GM12865 (cell line): ENCODE data around the gene IGFL2.

Source experiments
- DNase-seq: peaks from one replicate; pipeline ENCODE4 v3.0.0; 2010; ENCODE audit warnings: low read depth
- H3K4me3 ChIP-seq: 2 replicates; pipeline ENCODE4 v1.5.1; 2011; ENCODE audit warnings: mild to moderate bottlenecking, low read depth, low read length, control low read depth
- CTCF ChIP-seq: IDR thresholded peaks from 2 replicates; pipeline ENCODE4 v1.5.1; 2011; ENCODE audit warnings: low read length, control low read depth, low read depth, inconsistent platforms; ENCODE audit not compliant: insufficient read depth; ENCODE audit errors: missing control alignments

The IGFL2 gene

GRCh38 chr19:46196410-46197124, 48.5 kb downstream of the IGFL2 start:
- no peak for DNase-seq
- H3K4me3 ChIP-seq, result no peak overlapping the region
- TF ChIP-seq CTCF, result no peak

DNA sequence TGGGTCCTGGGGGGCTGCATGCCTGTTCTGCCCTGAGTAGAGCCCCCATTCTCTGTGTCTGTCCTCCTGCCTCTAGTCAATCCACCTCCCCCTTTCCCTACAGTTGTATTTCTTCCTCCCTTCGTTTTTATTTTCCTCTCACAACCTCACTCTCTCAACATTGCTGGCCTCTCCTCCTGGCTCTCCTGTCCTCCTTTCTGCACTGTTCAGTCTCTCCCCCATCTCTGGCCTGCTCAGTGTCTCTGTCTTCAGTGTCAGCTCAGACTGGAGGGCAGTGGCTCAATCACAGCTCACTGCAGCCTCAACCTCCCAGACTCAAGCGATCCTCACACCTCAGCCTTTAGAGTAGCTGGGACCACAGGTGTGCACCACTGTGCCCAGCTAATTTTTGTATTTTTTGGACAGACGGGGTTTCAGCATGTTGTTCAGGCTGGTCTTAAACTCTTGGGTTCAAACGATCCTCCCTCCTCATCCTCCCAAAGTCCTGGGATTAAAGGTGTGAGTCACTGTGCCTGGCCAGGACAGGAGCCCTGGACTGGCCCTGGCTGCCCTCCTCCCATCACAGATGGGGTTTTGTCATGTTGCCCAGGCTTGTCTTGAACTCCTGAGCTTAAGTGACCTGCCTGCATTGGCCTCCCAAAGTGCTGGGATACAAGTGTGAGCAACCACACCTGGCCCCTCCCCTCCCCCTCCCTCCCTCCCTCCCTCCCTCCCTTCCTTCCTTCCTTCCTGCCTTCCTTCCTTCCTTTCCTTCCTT, 49.5 kb downstream of the IGFL2 start:
- no peak for DNase-seq
- no peak for TF ChIP-seq CTCF
- no peak overlapping the region for H3K4me3 ChIP-seq

- no peak overlapping the region for H3K4me3 ChIP-seq
- DNase-seq, result no peak
- TF ChIP-seq CTCF, result no peak
Observed at GRCh38 chr19:46198756-46199155, 50.7 kb downstream of the IGFL2 start.

GRCh38 chr19:46201454-46202310, 53.6 kb downstream of the IGFL2 start:
- no peak for DNase-seq
- TF ChIP-seq CTCF, result no peak
- H3K4me3 ChIP-seq, result no peak overlapping the region

DNA sequence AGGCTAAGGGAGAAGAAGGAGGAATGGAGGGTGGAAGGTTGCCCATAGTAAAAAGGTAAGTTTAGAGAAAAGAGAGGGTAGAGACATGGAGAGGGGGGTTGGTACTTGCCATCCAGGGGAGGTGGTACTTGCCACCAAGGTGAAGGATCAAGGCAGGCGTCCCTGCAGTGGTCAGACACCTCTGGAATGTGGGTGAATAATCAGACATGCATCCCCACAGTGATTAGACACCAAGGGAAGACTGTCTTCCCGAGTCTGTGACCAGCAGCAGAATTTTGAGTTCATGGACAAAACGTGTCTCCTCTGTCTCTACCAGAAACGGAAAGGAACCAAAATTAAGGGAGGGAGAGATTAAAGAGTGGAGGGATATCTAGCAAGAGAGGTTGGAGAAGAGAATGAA, 54.4 kb downstream of the IGFL2 start:
- no peak overlapping the region for H3K4me3 ChIP-seq
- no peak for DNase-seq
- TF ChIP-seq CTCF, result no peak

GRCh38 chr19:46202872-46203860, 55.1 kb downstream of the IGFL2 start:
- TF ChIP-seq CTCF, result no peak
- DNase-seq, result no peak
- no peak overlapping the region for H3K4me3 ChIP-seq
